RWPE1 (cell line): Measurements from ENCODE around the gene MTRF1.

ENCODE experiments used
- CTCF ChIA-PET: fragments of 350-600 bp; sonication (Branson Sonifier 250); formaldehyde crosslinking; extraction: SDS; loops from one replicate; lab custom pipeline; 2021; lab: Yijun Ruan, JAX
- POLR2A ChIA-PET: fragments of 400-600 bp; formaldehyde crosslinking; extraction: SDS; loops from one replicate; lab custom pipeline; 2020; ENCODE audit warnings: antibody characterized with exemption; ENCODE audit not compliant: low non-redundant PET; lab: Yijun Ruan, JAX
- DNase-seq: peaks from one replicate; pipeline ENCODE4 v3.0.0; 2012; ENCODE audit warnings: low spot score
- H3K27ac ChIP-seq: fragments of 450-650 bp; 2 replicates; pipeline ENCODE4 v1.5.1; 2017
- CTCF ChIP-seq: fragments of 450-650 bp; conservative IDR thresholded peaks from 2 replicates; pipeline ENCODE4 v1.5.1; 2017; ENCODE audit warnings: low read depth, mild to moderate bottlenecking

The MTRF1 gene

GRCh38 chr13:41211062-41211461, 52.3 kb downstream of the MTRF1 start:
- POLR2A ChIA-PET, result no interaction called here
- TF ChIP-seq CTCF, result no peak
- DNase-seq, result no peak
- no peak overlapping the region for H3K27ac ChIP-seq
- CTCF ChIA-PET, result no interaction called here

- no peak overlapping the region for H3K27ac ChIP-seq
- no peak for DNase-seq
- POLR2A ChIA-PET, result no interaction called here
- CTCF ChIA-PET, result interaction anchor here (1.2 kb wide), 1 partner anchor 10 kb away, joined by 3 read pairs; no protein-coding TSS in a partner anchor
- no peak for TF ChIP-seq CTCF
These were observed 56.9 kb downstream of the MTRF1 start for GRCh38 chr13:41206467-41206866.

DNA sequence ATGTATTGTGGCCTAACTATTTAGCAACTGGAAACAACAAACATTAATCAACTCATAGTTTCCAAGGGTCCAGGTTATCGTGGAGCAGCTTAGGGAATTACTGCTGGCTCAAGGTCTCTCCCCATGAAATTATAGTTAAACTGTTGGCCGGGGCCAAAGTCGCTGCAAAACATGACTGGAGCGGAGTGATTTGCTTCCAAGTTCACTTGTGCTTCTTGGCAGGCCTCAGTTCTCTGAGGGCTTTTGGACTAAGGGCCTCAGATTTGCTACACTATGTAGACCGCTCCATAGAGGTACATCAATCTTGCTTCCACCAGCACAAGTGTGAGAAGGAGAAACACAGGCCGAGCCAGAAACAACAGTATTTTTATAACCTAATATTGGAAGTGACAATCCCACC, 59.6 kb downstream of the MTRF1 start:
- POLR2A ChIA-PET, result no interaction called here
- TF ChIP-seq CTCF, result no peak
- H3K27ac ChIP-seq, result no peak overlapping the region
- no peak for DNase-seq
- CTCF ChIA-PET, result no interaction called here

DNA sequence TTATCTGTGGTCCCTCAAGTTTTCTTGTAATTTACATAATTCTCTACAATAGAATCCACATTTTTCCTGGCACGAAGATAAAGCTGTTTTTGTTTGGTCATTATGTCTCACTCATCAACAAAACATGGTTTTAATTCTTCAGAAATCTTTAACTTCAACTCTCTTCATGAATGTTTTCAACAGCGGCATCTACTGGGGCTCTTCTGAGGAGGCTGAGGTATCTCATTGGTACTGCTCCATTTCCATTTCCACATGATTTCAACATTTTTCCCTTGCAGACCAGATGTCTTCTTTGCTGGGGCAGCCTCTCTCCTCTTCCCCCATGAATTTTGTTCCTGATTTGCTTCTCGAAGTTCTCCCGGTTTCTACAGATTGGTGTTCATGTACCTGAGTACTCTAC, 63.2 kb downstream of the MTRF1 start:
- no peak for DNase-seq
- no peak for TF ChIP-seq CTCF
- POLR2A ChIA-PET, result no interaction called here
- H3K27ac ChIP-seq, result no peak overlapping the region
- CTCF ChIA-PET, result interaction anchor here (0.6 kb wide), 1 partner anchor 127 kb away, joined by 3 read pairs; no protein-coding TSS in a partner anchor

- no peak overlapping the region for H3K27ac ChIP-seq
- TF ChIP-seq CTCF, result no peak
- CTCF ChIA-PET, result no interaction called here
- POLR2A ChIA-PET, result no interaction called here
- no peak for DNase-seq
These were observed 63.9 kb downstream of the MTRF1 start for GRCh38 chr13:41199526-41199925.

- DNase-seq, result no peak
- no peak for TF ChIP-seq CTCF
- ChIA-PET CTCF (interaction anchor here (0.8 kb wide), 1 partner anchor 151 kb away, joined by 3 read pairs; no protein-coding TSS in a partner anchor), POLR2A (no interaction called here)
- H3K27ac ChIP-seq, result no peak overlapping the region
These were observed 64.3 kb downstream of the MTRF1 start for GRCh38 chr13:41199079-41199478.
